A204.1 (cell line): ENCODE measurements around the gene OLIG1.

ENCODE experiments used
- FAIRE-seq: peaks from 2 replicates; lab custom pipeline; 2012; peaks lifted over from hg19 to GRCh38; lab: Jason Lieb, UNC

Gene OLIG1

DNA sequence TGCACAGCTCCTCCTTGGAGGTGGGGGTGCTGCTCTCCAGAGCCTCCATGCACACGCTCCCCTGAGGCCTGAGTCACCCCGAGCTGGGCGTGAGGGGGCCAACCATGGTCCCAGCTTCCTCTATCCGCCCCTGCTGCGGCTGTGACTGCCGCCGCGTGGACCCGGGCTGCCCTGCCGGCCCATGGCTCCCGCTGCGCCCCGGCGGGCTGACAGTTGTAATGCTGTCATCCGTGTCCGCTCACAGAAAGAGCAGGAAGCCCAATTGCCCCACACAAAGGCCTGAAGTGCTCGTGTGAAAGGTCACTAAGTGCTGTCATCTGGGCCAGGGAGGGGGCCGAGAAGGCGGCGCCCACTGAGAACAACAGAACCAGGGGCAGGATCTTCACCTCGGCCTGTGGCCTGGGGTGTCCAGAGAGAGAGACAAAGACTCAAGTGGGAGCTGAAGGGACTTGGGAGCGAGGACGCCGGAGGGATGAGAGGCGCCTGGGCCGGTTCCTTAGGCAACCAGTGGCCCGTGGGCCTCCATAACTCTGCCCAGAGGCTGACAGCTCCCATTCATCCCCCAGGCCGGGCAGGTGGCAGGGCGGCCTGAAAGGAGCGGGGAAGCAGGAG is 31.5 kb downstream of the OLIG1 start:
- no peak for FAIRE-seq

DNA sequence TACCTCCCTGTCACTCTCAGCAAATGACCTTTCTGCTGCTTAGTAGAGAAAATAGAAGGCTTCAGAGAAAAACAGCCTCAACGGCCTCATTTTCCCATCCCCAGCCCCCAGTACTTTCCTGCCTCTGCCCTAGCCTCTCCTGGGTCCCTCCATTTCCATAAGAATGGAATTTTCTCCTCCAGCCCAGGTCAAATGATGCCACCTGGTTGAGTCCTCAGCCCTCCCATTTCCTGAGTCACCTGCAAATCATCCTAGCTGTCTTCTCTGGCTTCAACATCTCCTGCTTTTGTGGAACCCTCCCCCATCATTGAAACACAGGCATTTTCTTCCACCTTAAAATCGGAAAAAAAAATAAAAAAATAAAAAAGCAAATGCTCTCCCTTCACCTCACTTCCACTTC is 35.1 kb downstream of the OLIG1 start:
- FAIRE-seq, result no peak

DNA sequence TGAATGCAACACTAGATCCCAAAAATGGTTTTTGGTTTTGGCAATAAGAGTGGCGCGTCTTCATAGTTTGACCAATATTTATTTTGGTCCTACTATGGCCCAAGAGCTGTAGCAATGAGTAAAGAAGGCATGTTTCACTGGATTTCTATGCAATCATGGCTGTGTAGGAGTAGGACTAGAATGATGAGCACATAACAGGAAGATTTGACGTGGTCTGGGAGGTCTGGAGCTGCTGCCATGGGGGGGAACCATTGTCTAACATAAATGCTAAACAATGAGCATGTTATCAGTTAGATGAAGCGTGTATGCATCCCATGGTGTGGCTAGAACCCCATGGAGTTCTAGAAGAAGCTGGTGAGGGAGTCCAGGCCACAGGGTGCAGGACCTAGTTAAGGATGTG is 38.3 kb downstream of the OLIG1 start:
- no peak for FAIRE-seq

DNA sequence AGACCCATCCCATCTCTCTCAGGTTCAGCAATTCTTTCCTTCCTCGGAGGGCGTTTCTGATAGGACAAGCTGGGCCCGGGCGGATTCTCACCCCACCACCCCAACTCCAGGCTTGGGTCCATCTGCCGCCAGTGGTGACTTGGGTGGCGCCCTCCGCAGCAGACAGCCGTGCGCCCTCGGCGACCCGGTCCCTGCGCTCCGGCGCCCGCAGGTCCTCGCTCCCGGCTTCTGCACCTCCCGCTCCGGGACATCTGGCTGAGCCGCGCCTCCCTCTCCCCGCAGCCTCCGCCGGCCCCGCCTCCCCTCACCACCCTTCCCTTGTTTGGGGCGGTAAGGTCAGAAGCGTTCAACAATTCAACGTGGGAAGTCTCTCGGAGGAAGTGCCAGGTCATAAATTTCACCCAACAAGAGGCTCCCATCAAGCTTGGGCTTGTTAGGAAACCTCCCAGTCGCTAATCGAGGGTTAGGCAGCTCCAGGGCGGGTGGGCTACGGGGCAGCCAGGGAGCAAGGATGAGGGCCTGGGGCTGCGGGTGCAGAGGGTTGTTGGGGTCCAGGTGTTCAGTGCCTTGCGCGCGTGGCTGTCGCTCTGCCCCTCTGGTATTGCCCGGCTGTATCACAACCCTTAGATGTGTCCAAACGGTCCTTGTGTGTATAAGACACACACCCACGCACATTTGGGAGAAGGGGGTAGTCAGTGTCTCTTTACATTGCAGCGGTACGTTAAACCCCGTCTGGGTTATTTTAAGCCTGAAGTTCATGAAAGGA is 39.8 kb downstream of the OLIG1 start:
- FAIRE-seq, result no peak

DNA sequence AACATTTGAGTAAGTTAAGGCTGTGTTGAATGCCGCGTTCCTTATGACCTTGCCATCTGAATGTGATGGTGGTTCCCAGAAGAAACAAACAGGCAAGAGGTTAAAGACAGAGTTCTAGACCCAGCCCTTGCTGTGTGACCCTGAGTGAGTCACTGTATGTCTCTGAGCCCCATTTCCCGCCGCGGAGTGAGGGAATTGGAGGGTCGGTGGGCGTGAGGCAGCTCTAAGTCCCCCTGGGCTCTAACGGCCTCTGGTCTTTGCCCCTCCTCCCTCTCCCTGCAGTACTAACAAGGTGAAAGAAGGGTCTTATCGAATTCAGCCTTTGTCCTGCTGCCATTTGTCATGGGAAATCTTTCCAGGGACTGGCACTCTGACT is 40.4 kb downstream of the OLIG1 start:
- no peak for FAIRE-seq

DNA sequence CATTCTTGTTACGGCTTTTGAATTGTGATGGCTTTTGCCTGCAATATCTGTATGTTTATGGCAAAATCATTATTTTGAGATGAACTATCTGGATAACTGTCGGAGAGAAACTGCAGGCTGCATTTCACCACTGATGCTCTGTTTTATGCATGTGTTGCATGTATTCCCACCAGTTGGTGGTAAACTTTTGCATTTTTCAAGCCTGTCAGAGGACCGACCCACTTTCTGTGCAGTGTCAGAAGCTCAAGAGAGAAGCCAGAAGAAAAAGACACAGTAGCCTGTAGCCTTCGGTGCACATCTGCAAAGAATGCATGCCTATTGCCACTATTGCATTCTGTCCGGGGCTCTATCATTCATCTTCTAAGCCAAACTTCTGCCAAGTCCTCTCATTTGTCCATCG is 41.6 kb downstream of the OLIG1 start:
- FAIRE-seq, result no peak

DNA sequence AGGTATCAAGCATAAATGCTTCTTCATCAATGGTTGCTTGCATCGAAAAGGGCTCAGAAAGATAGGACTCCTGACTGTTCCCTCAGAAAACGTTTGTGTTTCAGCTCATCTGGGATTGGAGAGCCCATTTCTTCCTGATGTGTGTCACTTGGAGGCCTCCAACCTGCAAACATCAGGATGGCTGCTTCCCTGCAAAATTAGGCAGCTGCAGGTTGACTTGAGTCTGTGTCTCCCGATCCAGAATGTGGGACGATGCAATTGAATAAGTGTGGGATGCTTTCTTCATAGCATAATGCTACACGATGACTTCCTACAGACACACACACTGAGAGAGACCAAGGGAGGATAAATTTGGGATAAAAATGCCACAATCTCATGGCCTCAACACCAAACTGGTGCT is 42.2 kb downstream of the OLIG1 start:
- FAIRE-seq, result no peak

DNA sequence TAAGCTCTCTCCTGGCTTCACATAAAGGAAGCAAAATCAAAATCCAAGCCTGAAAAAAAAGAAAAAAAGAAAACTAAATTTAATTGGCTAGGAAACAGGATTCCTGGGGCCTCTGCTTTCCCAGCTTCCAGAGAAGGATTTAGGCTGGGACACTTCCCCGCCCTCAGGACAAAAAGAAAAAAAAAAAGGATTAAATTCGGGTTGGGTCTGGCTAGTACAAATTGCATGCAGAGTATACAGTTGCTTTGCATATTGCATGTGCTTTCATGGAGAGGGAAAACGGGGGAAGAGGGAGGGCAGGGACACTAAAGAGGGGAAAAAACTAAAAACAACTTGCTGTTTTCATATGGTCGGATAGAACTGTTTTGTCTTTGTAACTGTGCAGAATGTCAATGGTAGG is 42.7 kb downstream of the OLIG1 start:
- FAIRE-seq, result no peak

DNA sequence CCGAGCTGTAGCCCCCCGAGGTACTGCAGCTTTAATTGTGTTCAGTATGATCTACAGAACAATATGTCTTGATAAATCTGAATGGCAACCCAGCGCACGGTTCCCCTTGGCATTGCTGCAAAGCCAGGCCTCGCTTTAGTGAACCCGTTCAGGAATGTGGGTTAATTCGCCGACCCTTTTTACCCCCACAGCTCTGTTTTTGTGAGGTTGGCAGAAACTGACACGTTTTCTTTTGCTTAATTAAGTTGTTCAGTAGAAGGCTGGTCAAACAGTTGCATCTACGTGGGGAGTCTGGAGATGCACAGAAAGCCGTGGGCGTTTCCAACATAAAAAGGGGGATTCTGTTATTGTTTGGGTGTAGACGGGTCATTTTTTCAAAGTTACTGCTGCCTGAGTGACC is 43.2 kb downstream of the OLIG1 start:
- FAIRE-seq, result no peak

DNA sequence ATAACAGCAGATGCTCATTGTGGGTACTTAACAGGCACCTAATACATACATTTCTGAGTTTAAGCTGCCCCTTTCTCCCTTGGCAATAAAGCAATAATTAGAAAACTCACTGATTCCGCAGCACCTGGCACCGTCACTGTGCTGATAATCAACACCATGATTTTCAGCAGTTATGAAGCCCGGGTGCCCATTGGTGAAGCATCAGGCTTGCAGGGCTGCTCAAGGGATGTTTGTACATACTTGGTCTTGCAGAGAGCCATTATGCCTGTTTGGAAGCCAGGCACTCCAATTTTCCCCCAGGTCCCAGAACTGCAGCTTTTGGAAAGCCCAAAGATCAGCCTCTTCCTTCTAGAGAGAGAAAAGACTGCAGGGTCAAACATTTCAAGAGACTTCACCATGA is 44.3 kb downstream of the OLIG1 start:
- no peak for FAIRE-seq

DNA sequence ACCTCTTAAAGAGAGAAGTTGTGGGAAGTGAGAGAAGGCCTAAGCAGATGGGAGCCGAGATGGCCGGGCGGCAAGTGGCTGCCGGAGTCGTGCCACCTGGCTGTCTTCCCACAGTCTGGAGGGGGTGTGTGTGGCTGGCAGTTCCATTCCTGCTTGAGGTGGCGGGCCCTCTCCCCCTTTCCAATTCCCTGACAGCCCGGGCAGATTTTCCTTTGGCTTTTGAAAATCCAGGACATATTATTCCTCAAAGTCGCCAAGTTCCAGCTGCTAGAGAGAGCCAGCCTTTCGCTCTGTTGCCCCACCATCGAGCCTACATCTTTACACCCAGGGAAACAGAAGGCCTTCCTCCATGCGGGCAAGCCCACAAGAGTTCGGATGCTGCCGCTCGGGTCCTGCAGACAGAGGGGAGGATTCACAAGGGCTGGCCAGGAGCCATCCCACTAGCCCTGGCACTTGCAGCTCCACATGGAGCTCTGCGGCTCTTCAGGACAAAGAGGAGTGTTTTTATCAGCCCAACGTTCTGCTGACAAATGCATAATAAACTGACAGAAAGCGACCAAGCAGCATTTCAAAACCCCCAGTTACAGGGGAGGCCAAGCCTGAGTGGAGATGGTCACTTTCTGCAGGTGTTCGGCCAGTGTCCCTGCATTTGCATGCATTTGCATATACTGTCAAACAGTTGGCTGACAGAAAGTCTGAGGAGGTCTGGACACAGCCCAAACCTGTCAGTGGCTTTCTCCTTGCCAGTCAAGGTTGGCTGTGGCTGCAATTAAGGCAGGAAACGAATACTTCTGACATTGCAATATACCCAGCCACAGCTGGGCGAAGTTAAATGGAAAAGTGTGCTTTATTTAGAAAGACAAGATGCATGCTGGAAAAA is 45.9 kb downstream of the OLIG1 start:
- no peak for FAIRE-seq

DNA sequence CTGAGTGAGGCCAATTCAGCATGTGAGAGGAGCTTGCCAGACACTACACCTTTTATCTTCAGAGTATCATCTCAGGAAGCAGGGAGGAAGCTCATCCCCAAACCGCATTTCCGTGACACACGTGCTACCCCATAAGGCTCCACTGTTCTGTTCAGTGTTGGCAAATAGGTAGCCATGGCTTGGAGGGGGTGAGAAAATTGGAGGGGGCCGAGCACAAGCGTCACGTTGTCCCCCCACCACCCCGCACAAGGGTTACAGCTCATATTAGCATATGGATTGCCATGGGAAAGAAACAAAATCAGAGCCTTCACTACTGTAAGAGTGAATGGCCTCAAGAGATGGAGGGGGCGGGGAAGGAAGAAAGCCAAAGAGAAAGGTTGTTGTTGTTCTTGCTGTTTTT is 46.7 kb downstream of the OLIG1 start:
- FAIRE-seq, result no peak

DNA sequence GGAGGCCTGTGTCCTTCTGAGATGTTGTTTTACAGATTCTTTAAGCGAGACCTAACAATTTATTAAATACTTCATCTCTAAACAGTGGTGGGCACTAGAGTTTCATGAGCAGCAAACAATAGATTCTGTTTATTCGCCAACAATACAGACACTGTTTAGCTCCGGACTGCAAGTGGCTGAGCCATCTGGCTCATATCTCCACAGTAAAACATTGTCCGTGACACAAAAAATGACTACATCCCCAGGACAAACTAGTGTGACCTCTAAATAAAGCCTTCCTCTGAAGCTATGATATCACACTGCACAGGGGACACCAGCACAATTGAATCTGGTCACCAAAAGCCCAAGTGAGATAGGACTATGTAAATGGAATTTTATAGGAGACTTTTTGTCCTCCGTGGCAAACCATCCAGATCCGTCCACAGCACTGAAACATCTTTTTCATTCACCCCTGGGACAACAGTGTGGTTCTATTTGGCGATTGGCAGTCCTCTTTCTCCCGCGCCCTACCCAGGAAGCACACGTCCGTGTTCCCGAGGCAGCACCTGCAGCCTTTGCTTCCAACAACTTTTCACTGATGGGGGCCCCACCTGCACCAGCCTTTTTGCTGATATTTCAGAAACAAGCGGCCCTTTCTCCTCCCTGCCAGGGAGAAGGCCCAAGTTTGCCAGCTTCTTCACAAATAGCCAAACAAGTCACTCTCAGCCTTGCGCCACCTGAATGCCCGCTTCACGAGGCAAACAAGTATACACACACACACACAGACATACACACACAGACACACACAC is 47.4 kb downstream of the OLIG1 start:
- FAIRE-seq, result no peak
